ENCODE results near the gene CAMKMT. TPM values are rescaled to one million over a fixed set of nuclear protein-coding genes. Genes with fewer than 3 reads are reported as not detected.

Gene CAMKMT
- total RNA-seq, result 10 to 100 TPM in 4 of 6 donors, 1 to 10 TPM in 2; 7.7 to 17.8 (median 12.2) TPM

GRCh38 chr2:44361330-44362206, at the start of gene CAMKMT, which contains the start of gene PREPL:
CAMKMT (plus strand) TSS chr2:44361947.
PREPL (minus strand) TSS chr2:44361494; CDS start chr2:44346342, 15,152 bp downstream.
- TF ChIP-seq, protein P1, sequence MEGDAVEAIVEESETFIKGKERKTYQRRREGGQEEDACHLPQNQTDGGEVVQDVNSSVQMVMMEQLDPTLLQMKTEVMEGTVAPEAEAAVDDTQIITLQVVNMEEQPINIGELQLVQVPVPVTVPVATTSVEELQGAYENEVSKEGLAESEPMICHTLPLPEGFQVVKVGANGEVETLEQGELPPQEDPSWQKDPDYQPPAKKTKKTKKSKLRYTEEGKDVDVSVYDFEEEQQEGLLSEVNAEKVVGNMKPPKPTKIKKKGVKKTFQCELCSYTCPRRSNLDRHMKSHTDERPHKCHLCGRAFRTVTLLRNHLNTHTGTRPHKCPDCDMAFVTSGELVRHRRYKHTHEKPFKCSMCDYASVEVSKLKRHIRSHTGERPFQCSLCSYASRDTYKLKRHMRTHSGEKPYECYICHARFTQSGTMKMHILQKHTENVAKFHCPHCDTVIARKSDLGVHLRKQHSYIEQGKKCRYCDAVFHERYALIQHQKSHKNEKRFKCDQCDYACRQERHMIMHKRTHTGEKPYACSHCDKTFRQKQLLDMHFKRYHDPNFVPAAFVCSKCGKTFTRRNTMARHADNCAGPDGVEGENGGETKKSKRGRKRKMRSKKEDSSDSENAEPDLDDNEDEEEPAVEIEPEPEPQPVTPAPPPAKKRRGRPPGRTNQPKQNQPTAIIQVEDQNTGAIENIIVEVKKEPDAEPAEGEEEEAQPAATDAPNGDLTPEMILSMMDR (IDR thresholded peaks at IDR 0.05), result peak in 1 of 6 experiments; percentile 18
- TF ChIP-seq EP300 (IDR thresholded peaks at IDR 0.05) (peak in 1 of 4 donors; percentile 26), POLR2AphosphoS5 (IDR thresholded peaks at IDR 0.05) (peak; percentile 69 to 81), POLR2A (IDR thresholded peaks at IDR 0.05) (peak; percentile 7 to 79 (median 55))
- H3K4me1 ChIP-seq, result peaks cover 14 to 36% (median 18%) of the 10 kb centered on the region in 4 donors
- WGBS, 2 donors, result 0% methylated on average over 22 to 44 of the region's 57 CpGs

DNA sequence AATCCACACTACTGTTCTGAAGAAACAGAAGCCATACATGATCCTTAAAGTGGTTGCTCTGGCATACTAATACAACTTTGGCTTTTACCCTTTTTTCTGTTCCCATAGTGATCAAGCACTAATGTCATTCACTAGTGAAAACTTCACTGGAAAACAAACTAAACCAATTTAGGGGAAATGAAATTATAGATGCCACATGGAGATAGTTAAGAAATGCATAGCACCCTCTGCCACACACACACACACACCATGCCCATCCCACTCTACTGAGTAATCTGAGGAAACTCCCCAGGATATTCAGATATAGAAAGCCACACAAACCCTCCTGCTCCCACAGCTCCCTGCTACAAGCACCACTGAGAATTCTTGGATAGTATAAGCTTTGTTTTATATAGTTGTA, 47.4 kb upstream of the CAMKMT start:
- DNase-seq, result no peak
- Histone ChIP-seq H3K27ac (no peak overlapping the region), H3K9me3 (peaks cover 17 to 24% (median 22%) of the 10 kb centered on the region in 4 donors), H3K4me3 (no peak overlapping the region), H3K27me3 (no peaks in the 10 kb centered on the region), H3K36me3 (peaks cover 0 to 48% (median 11%) of the 10 kb centered on the region in 4 donors), H3K4me1 (no peaks in the 10 kb centered on the region)
- TF ChIP-seq, protein P1 (IDR thresholded peaks at IDR 0.05), result no peak
- TF ChIP-seq POLR2AphosphoS5 (IDR thresholded peaks at IDR 0.05) (no peak), POLR2A (IDR thresholded peaks at IDR 0.05) (no peak), EP300 (IDR thresholded peaks at IDR 0.05) (no peak)
- no peak for ATAC-seq (ENCODE audit: low FRiP score in 2 of 2)

More at GRCh38 chr2:44361330-44362206, at the start of gene CAMKMT, which contains the start of gene PREPL:
- Histone ChIP-seq H3K4me3 (peak within 1 kb of the TSS; percentile 71 to 84 (median 79)), H3K9me3 (no peaks in the 10 kb centered on the region), H3K36me3 (no peaks in the 10 kb centered on the region), H3K27ac (peak within 1 kb of the TSS; percentile 89 to 95 (median 93)), H3K27me3 (no peaks in the 10 kb centered on the region)
- peak; percentile 96 to 99 for DNase-seq
- peak; percentile 98 to 99 for ATAC-seq (ENCODE audit: low FRiP score in 2 of 2)

- no peak overlapping the region for H3K4me3 ChIP-seq
- no peak overlapping the region for H3K27ac ChIP-seq
- TF ChIP-seq POLR2AphosphoS5 (IDR thresholded peaks at IDR 0.05) (no peak), EP300 (IDR thresholded peaks at IDR 0.05) (no peak), POLR2A (IDR thresholded peaks at IDR 0.05) (no peak)
- TF ChIP-seq, protein P1 (IDR thresholded peaks at IDR 0.05), result no peak
- no peaks in the 10 kb centered on the region for H3K4me1 ChIP-seq
- H3K36me3 ChIP-seq, result peaks cover 0 to 63% (median 20%) of the 10 kb centered on the region in 4 donors
- DNase-seq (no peak), ATAC-seq (ENCODE audit: low FRiP score in 2 of 2) (no peak)
- H3K27me3 ChIP-seq, result no peaks in the 10 kb centered on the region
- peaks cover 1 to 8% (median 6%) of the 10 kb centered on the region in 4 donors for H3K9me3 ChIP-seq
Measured at GRCh38 chr2:44315945-44316344, 45.8 kb upstream of the CAMKMT start.

- Histone ChIP-seq H3K4me1 (no peaks in the 10 kb centered on the region), H3K36me3 (peaks cover 13 to 79% (median 41%) of the 10 kb centered on the region in 4 donors), H3K27ac (no peak overlapping the region), H3K9me3 (no peaks in the 10 kb centered on the region), H3K4me3 (no peak overlapping the region), H3K27me3 (no peaks in the 10 kb centered on the region)
- TF ChIP-seq POLR2A (IDR thresholded peaks at IDR 0.05) (no peak), POLR2AphosphoS5 (IDR thresholded peaks at IDR 0.05) (no peak), EP300 (IDR thresholded peaks at IDR 0.05) (no peak)
- TF ChIP-seq, protein P1 (IDR thresholded peaks at IDR 0.05), result no peak
- no peak for ATAC-seq (ENCODE audit: low FRiP score in 2 of 2)
- 76 to 87% methylated on average over 1 of the region's 1 CpG for WGBS, 2 donors
- DNase-seq, result no peak
Measured at GRCh38 chr2:44320832-44321231, 40.9 kb upstream of the CAMKMT start.
